GM19099 (cell line): ENCODE results near the gene ENTHD1.

Experiments used
- POLR2A ChIP-seq: IDR thresholded peaks from 3 replicates; pipeline ENCODE4 v1.6.1; 2011; ENCODE audit warnings: low read depth; ENCODE audit not compliant: insufficient read length; ENCODE audit errors: extremely low read depth

ENTHD1 gene

GRCh38 chr22:39893526-39893925, at the start of gene ENTHD1:
Gene ENTHD1, minus strand, starts transcription at chr22:39893760. Its CDS starts 6,012 bp downstream, at chr22:39887748.
- no peak for TF ChIP-seq POLR2A

- TF ChIP-seq POLR2A, result no peak
Measured at GRCh38 chr22:39943337-39943736, 49.8 kb upstream of the ENTHD1 start.

GRCh38 chr22:39942439-39943230, 49.1 kb upstream of the ENTHD1 start:
- no peak for TF ChIP-seq POLR2A

GRCh38 chr22:39941601-39942000, 48.0 kb upstream of the ENTHD1 start:
- no peak for TF ChIP-seq POLR2A

GRCh38 chr22:39940757-39941305, 47.3 kb upstream of the ENTHD1 start:
- no peak for TF ChIP-seq POLR2A

- TF ChIP-seq POLR2A, result no peak
Measured at GRCh38 chr22:39939830-39940229, 46.3 kb upstream of the ENTHD1 start.

GRCh38 chr22:39938509-39939111, 45.0 kb upstream of the ENTHD1 start:
- TF ChIP-seq POLR2A, result no peak

- TF ChIP-seq POLR2A, result no peak
Measured at GRCh38 chr22:39937906-39938305, 44.3 kb upstream of the ENTHD1 start.

GRCh38 chr22:39936523-39937145, 43.1 kb upstream of the ENTHD1 start:
- no peak for TF ChIP-seq POLR2A

GRCh38 chr22:39935612-39936011, 42.1 kb upstream of the ENTHD1 start:
- no peak for TF ChIP-seq POLR2A

- no peak for TF ChIP-seq POLR2A
Measured at GRCh38 chr22:39935116-39935515, 41.6 kb upstream of the ENTHD1 start.

- no peak for TF ChIP-seq POLR2A
Measured at GRCh38 chr22:39933741-39934140, 40.2 kb upstream of the ENTHD1 start.

- no peak for TF ChIP-seq POLR2A
Measured at GRCh38 chr22:39932918-39933649, 39.5 kb upstream of the ENTHD1 start.

GRCh38 chr22:39932166-39932565, 38.6 kb upstream of the ENTHD1 start:
- no peak for TF ChIP-seq POLR2A

GRCh38 chr22:39931251-39931650, 37.7 kb upstream of the ENTHD1 start:
- TF ChIP-seq POLR2A, result no peak
